Stomach (tissue), 9 donors: ENCODE results near the gene IDI2. TPM values are rescaled to one million over a fixed set of nuclear protein-coding genes. Genes with fewer than 3 reads are reported as not detected.

Source experiments
- DNase-seq, 2 donors: peaks; one replicate each; pipeline versions ENCODE4 v3.0.0 to v3.0.0-alpha.2; 2013 to 2019
- H3K27ac ChIP-seq, 5 donors: fragments of 200-600 bp in 4 of 5; sonication (generic) in 4 of 5; one replicate each; pipeline ENCODE4 v1.5.1; 2013 to 2019; ENCODE audit warnings: mild to moderate bottlenecking in 1 of 5, moderate library complexity in 1 of 5
- H3K27me3 ChIP-seq, 3 donors: fragments of 200-600 bp; sonication (generic); one replicate each; pipeline ENCODE4 v1.5.1; 2017 to 2019; ENCODE audit warnings: mixed run types in 1 of 3
- H3K36me3 ChIP-seq, 4 donors: fragments of 200-600 bp; sonication (generic); 1 replicate in 3 of 4; 2 replicates in 1 of 4; pipeline ENCODE4 v1.5.1; 2016 to 2019
- H3K4me1 ChIP-seq, 4 donors: fragments of 200-600 bp; sonication (generic); one replicate each; pipeline ENCODE4 v1.5.1; 2016 to 2019
- H3K4me3 ChIP-seq, 4 donors: fragments of 200-600 bp; sonication (generic) in 3 of 4; one replicate each; pipeline ENCODE4 v1.5.1; 2016 to 2019; ENCODE audit warnings: mild to moderate bottlenecking in 1 of 4
- H3K9me3 ChIP-seq, 4 donors: fragments of 200-600 bp; sonication (generic); one replicate each; pipeline ENCODE4 v1.5.1; 2016 to 2019
- CTCF ChIP-seq, 7 experiments: fragments of 450-650 bp in 4 of 7; fragments of 200-600 bp in 3 of 7; sonication (generic) in 3 of 7; IDR thresholded peaks; one replicate each; pipeline ENCODE4 v1.5.1; 2016 to 2019; ENCODE audit warnings: antibody characterized with exemption in 7 of 7, control low read depth in 2 of 7, mild to moderate bottlenecking in 1 of 7
- EP300 ChIP-seq: sonication (generic); formaldehyde crosslinking; IDR thresholded peaks from one replicate; pipeline ENCODE4 v1.6.1; 2017; ENCODE audit warnings: antibody characterized with exemption
- POLR2A ChIP-seq, 4 donors: fragments of 450-650 bp; IDR thresholded peaks; one replicate each; pipeline ENCODE4 v1.6.1; 2016; ENCODE audit warnings: antibody characterized with exemption in 4 of 4, control low read depth in 2 of 4, mild to moderate bottlenecking in 1 of 4, moderate library complexity in 1 of 4
- POLR2AphosphoS5 ChIP-seq, 3 donors: sonication (generic); formaldehyde crosslinking; IDR thresholded peaks; one replicate each; pipeline ENCODE4 v1.6.1; 2016; ENCODE audit warnings: antibody characterized with exemption in 3 of 3
- WGBS, 5 donors: extraction: QIAGEN DNeasy Blood & Tissue Kit in 3 of 5; methylation state at CpG; one replicate each; pipeline versions ENCODE4 v1.1.5 to v1.1.7; 2013 to 2018; 5-methylcytosine and 5-hydroxymethylcytosine counted together
- intact Hi-C: fragments of 100-400 bp; cut with DNase I; formaldehyde crosslinking; loops from one replicate; pipeline ENCODE4 v1.15.1; 2023; ENCODE audit warnings: low total_unique reads
- polyA plus RNA-seq, 3 donors: library from polyadenylated mRNA; stranded (reverse); fragments of 200-250 nt; gene quantifications; one replicate each; pipeline ENCODE4 v1.2.3, GENCODE V29; 2013
- total RNA-seq, 5 donors: library from RNA; depleted of rRNA; stranded (reverse); fragments of >200 nt; gene quantifications; one replicate each; pipeline versions ENCODE4 v1.1.0 to v1.2.3, GENCODE V29; 2014 to 2016
- donor health status: healthy with polysubstance abuse.
- donor health status: Bipolar disorder and iron deficiency.
- donor health status: healthy.

The IDI2 gene
- total and polyA plus RNA-seq, 8 donors: 2.9 TPM; not detected in 7

GRCh38 chr10:988667-989545, 36.8 kb downstream of the IDI2 start:
- Histone ChIP-seq H3K36me3 (peaks cover 11 to 18% (median 17%) of the 10 kb centered on the region in 4 donors), H3K4me1 (peaks cover 32 to 64% (median 51%) of the 10 kb centered on the region in 4 donors), H3K4me3 (peak overlapping the region; percentile 95 to 100 (median 98)), H3K27ac (peak overlapping the region; percentile 91 to 99 (median 95)), H3K27me3 (no peaks in the 10 kb centered on the region), H3K9me3 (no peaks in the 10 kb centered on the region)
- no peak for TF ChIP-seq CTCF (IDR thresholded peaks at IDR 0.05)
- TF ChIP-seq POLR2A (IDR thresholded peaks at IDR 0.05): no peak
- TF ChIP-seq POLR2AphosphoS5 (IDR thresholded peaks at IDR 0.05): no peak
- no peak for TF ChIP-seq EP300
- intact Hi-C loops: no loop called here
- DNase-seq: no peak
- WGBS, 5 donors: 22 to 33% (median 28%) methylated on average over 36 to 42 of the region's 42 CpGs

- Histone ChIP-seq H3K27ac (peak within 1 kb of the TSS; percentile 91 to 99 (median 95)), H3K9me3 (no peaks in the 10 kb centered on the region), H3K4me1 (peaks cover 39 to 72% (median 59%) of the 10 kb centered on the region in 4 donors), H3K4me3 (peak within 1 kb of the TSS; percentile 95 to 100 (median 98)), H3K36me3 (peaks cover 4 to 10% (median 9%) of the 10 kb centered on the region in 4 donors), H3K27me3 (no peaks in the 10 kb centered on the region)
- TF ChIP-seq POLR2A (IDR thresholded peaks at IDR 0.05): peak in 2 of 4 donors; percentile 87 to 89
- TF ChIP-seq EP300: no peak
- TF ChIP-seq CTCF (IDR thresholded peaks at IDR 0.05): peak in 1 of 7 experiments; percentile 14
- peak; percentile 88 to 96 (median 94) for TF ChIP-seq POLR2AphosphoS5 (IDR thresholded peaks at IDR 0.05)
- WGBS, 5 donors: 0% methylated on average over 27 to 74 of the region's 74 CpGs
- intact Hi-C loops: no loop called here
- peak; percentile 100 for DNase-seq
Observed at GRCh38 chr10:987870-988666, 37.6 kb downstream of the IDI2 start, which contains the start of gene GTPBP4. GTPBP4 (plus strand) TSS chr10:988434; CDS start chr10:988480, 46 bp downstream.

GRCh38 chr10:987620-987869, 38.1 kb downstream of the IDI2 start:
- peaks cover 0 to 4% (median 4%) of the 10 kb centered on the region in 4 donors for H3K36me3 ChIP-seq
- peaks cover 39 to 73% (median 62%) of the 10 kb centered on the region in 4 donors for H3K4me1 ChIP-seq
- no peaks in the 10 kb centered on the region for H3K9me3 ChIP-seq
- no peaks in the 10 kb centered on the region for H3K27me3 ChIP-seq
- peak overlapping the region; percentile 91 to 99 (median 95) for H3K27ac ChIP-seq
- peak in 1 of 2 donors; percentile 29 for DNase-seq
- no peak for TF ChIP-seq POLR2A (IDR thresholded peaks at IDR 0.05)
- TF ChIP-seq CTCF (IDR thresholded peaks at IDR 0.05): no peak
- 2 to 9% (median 7%) methylated on average over 7 of the region's 7 CpGs for WGBS, 5 donors
- H3K4me3 ChIP-seq: peak overlapping the region; percentile 95 to 100 (median 98)
- intact Hi-C loops: no loop called here

- H3K4me1 ChIP-seq: peaks cover 39 to 73% (median 62%) of the 10 kb centered on the region in 4 donors
- DNase-seq: no peak
- no peaks in the 10 kb centered on the region for H3K9me3 ChIP-seq
- H3K27ac ChIP-seq: peak overlapping the region; percentile 91 to 99 (median 95)
- H3K27me3 ChIP-seq: no peaks in the 10 kb centered on the region
- intact Hi-C loops: no loop called here
- 65 to 70% (median 68%) methylated on average over 14 of the region's 14 CpGs for WGBS, 5 donors
- TF ChIP-seq EP300: no peak
- no peak for TF ChIP-seq POLR2A (IDR thresholded peaks at IDR 0.05)
- TF ChIP-seq POLR2AphosphoS5 (IDR thresholded peaks at IDR 0.05): no peak
- TF ChIP-seq CTCF (IDR thresholded peaks at IDR 0.05): no peak
- H3K36me3 ChIP-seq: peaks cover 0 to 4% (median 0%) of the 10 kb centered on the region in 4 donors
- peak overlapping the region; percentile 95 to 100 (median 98) for H3K4me3 ChIP-seq
Observed at GRCh38 chr10:986881-987619, 38.6 kb downstream of the IDI2 start.
